DMS53 treated with DMSO at 0.1 percent for 48 hours (cell line): ENCODE data around the gene SLC35F4.

Experiments
- DNase-seq: peaks from one replicate; lab custom pipeline; 2025; ENCODE audit not compliant: unreplicated experiment; lab: John Stamatoyannopoulos, UW

The SLC35F4 gene

GRCh38 chr14:57641776-57642175 lies 224.1 kb downstream of the SLC35F4 start:
- no peak for DNase-seq

DNA sequence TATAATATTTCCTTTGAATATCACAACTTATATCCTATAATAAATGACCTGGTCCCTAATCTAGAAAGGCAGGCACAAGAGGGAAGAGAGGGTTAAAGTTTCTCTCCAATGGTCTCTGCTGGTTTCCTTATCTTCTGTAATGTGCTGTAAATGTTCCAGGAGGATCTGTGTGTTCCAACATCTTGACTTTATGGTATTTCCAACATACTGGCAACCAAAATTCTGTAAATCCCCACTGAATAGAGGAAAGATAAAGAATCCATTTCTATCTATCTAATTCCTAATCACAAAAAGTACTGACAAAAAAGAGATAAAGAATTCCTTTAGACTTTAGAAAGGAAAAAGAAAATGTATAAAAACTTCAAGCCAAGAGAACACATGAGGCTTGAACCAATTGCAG lies 225.9 kb downstream of the SLC35F4 start:
- no peak for DNase-seq

DNA sequence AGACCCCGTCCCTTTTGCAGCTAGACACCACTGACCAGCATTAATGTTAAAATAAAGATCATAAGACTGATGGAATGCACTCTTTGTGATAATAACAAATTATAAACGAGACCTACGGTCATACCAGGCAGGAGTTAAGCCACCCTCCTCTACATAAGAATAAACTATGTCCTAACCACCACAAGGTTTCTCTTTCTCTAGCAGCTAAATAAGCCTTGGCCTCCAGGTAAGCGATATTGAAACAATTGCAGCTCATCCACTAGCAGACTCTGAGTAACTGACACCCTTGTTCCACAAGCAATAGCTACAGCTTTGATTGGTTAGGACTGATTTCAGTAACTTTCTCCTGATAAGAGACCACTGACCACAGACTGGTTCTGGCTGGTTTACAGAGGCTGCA lies 228.0 kb downstream of the SLC35F4 start:
- no peak for DNase-seq

- no peak for DNase-seq
Measured at GRCh38 chr14:57634335-57634734, 231.6 kb downstream of the SLC35F4 start.

DNA sequence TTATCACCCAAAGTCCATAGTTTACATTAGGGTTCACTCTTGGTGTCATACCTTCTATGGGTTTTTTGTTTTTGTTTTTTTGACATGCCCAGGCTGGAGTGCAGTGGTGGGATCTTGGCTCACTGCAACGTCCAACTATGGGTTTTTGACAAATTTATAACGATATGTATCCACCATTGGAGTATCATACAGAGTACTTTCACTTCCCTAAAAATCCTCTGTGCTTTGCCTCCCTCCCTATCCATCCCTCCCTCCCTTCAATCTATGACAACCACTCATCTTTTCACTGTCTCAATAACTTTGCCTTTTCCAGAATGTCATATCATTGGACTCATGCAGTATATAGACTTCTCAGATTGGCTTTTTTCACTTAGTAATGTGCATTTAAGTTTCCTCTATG lies 233.2 kb downstream of the SLC35F4 start:
- no peak for DNase-seq

DNA sequence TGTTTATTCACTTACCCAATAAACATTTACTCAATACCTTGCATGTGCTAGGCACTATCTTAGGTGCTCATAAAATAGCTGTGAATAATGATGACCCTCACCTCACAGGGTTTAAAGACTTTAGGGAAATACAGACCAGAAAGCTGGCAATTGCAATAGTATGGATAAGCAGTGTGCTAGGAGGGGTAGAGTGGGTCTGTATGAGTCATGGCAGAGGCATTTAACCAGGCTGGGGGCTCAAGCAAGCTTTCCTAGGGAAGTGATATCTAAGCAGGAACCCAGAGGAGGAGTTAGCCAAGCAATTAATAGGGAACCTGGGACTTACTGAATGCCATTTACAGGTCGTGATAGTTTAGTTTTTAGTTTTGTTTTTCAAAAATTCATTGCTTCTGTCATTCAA lies 248.4 kb downstream of the SLC35F4 start:
- DNase-seq = no peak

GRCh38 chr14:57612946-57613345 lies 252.9 kb downstream of the SLC35F4 start:
- DNase-seq = no peak

GRCh38 chr14:57611555-57612075 lies 254.3 kb downstream of the SLC35F4 start:
- DNase-seq = no peak

DNA sequence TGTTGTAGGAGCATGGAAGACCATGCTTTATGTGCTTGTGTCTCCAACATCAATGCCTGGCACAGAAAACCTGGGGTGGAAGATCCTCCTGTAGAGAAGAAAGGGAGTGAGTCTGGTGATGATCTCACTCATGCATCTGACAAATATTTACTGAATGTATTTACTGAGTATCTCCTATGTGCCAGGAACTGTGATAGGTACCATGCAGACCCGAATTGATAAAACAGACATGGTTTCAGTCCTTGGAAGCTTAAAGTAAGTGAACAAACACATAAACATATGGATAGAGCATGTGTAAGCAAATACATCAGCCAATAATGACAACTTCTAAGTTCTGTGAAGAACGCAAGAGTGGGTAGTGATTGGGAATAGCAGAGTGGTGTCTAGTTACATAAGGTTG lies 255.3 kb downstream of the SLC35F4 start:
- DNase-seq = peak; percentile 38

DNA sequence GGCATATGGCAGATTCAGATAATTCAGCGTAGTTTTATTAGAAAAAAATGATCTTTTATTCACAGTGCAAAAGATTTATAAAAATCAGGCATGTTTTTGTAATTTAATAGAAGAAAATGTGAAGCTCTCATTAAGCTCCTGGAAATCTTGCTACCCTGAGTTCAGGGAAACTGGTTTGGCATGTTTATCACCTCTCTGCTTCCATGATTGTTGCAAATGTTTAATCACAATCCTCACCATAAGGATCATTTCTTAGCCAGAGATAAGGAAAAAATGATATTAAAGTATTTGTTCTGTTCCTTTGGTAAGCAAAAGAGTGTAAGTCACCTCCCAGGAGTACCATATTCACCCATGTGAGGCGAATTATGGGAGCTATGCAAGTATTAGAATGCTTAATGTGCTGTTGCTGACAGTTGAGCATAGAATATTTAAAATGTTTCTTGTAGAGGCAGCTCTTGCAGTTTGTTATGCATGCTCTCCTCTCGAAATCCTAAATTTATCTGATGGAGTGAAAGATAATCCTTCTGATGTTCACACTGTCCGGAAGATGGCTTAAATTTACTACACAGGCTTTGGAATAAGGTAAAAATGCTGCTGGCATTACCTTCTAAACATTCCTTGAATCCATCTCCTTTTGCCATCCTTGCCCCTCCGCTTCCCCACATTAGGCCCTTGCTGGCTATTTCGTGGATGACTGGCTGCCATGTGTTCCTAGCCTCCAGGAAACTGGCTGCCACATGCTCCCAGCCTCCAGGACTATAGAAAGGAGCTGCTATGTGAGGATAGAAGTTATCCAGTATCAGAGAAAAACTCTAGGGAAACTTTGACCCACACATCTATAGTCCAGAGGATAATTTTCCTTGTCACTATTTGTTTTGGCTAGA lies 256.5 kb downstream of the SLC35F4 start:
- no peak for DNase-seq

DNA sequence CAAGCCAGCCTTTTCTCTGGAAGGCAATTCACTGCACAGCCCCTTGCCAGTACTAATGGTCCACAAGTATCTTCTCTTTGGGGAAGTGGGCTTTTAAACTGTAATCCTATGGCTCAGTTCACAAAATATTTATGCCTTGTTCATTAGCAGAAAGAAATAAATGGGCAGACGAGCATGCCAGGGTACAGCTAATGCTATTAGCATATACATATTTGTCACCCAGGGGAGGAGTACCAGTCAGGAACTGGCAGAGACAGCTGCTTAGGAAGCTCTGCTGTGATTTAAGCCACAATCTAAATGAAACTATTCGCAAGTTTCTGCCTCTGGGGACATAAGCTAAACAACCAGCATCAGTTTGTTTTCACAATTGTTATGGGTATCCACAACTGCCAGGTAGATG lies 258.8 kb downstream of the SLC35F4 start:
- no peak for DNase-seq

DNA sequence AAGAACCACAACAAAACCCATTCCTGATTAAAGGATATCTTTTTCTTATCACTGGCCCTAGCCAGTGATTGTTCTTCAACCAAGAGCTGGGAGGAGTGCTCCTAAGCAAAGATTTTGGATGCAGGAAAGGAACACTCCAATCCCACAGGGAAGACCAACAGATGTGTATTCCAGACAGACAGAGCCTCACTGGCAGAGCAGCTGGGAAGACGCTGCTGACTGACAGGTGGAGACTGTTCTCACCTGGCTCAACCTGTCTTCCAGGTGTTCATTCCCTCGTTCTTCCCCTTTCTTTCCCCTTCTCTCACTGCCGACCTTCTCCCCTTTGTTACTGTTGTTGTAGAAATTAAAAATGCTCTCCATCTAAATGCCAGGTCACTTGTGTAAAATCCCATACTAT lies 282.5 kb downstream of the SLC35F4 start:
- DNase-seq = no peak

DNA sequence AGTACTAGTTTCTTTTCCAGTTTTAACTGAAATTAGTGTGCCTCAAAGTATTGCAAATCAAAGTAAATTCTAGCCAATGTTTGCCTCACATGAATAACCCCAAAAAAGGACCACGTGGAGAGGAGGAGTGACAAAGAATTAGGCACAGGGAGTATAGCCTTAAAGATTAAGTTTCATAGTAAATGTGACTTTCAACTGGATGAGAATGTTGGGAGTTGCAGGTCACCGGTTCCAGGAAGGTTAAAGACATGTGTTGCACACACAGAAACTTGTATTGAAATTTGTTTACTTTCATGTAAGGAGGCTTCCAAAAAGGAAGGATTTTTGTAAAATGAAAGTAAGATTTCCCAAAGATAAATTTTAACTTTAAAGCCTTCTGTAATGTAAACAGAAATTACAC lies 283.1 kb downstream of the SLC35F4 start:
- DNase-seq = no peak

- no peak for DNase-seq
Measured at GRCh38 chr14:57578801-57579200, 287.1 kb downstream of the SLC35F4 start.

DNA sequence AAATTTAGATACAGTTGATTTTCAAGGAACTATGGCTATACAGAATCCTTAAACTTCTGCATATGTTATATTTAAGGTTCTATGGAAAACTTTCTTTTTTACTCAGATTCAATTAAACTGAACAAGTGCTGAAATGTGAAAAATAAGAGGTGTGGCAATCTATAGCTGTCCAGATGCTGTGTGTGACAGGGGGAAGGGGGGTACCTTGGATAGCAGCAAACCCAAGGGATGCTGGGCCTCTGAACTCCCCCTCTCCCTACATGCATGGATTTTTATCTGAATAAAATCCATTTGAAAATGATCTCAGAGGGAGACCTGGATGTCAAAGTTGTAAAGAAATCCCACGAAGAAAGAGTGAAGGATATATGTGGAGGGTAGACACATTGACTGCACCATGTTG lies 289.4 kb downstream of the SLC35F4 start:
- no peak for DNase-seq

GRCh38 chr14:57575482-57575881 lies 290.4 kb downstream of the SLC35F4 start:
- DNase-seq = no peak

DNA sequence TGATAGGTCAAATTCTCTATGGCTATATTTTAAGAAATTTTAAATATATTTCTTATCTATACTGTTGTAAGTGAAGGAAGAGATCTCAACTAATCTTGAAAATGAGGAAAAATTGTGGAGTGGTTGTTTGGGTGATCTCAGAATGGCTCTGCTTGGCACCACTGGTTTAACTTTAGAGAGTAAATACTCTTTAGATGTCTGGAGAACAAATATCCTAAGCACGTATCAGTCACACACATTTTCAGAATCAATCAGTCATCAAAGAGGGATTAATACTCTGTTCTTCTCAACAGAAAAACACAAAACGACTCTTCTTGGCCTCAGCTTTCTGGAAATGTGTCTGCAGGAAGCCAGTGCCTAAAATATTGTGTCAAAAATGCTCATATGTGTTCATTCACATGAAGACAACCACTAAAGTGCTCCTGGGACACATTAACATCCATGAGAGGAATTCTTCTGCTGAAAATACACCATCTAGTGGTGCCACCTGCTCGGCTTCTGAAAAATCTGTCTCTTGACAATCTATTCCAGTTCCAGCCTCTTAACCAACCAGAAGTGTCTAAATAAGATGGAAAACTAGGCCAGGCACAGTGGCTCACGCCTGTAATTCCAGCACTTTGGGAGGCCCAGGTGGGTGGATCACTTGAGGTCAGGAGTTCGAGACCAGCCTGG lies 291.1 kb downstream of the SLC35F4 start:
- no peak for DNase-seq

DNA sequence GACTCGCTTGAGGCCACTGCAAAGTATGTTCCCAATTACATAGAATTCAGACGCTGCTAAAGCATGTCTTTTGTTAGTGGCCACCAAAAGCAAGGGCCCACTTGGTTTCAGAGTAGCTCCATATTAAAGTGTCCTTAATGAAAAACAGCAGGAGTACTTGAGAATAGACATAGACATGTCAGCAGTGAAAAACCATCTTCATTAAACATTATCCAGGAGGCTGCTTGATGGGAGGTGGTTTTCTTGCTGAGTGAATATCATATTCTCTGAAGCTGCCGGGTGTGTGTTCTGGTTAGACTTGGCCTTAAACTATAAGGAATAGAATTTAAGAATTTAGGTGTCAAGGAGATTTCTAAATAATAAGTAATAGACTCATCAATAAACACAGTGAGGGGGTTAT lies 292.7 kb downstream of the SLC35F4 start:
- no peak for DNase-seq

- no peak for DNase-seq
Measured at GRCh38 chr14:57568554-57568953, 297.3 kb downstream of the SLC35F4 start.

- DNase-seq = no peak
Measured at GRCh38 chr14:57567220-57567619, 298.7 kb downstream of the SLC35F4 start.

- DNase-seq = no peak
Measured at GRCh38 chr14:57560681-57561080, 305.2 kb downstream of the SLC35F4 start.

DNA sequence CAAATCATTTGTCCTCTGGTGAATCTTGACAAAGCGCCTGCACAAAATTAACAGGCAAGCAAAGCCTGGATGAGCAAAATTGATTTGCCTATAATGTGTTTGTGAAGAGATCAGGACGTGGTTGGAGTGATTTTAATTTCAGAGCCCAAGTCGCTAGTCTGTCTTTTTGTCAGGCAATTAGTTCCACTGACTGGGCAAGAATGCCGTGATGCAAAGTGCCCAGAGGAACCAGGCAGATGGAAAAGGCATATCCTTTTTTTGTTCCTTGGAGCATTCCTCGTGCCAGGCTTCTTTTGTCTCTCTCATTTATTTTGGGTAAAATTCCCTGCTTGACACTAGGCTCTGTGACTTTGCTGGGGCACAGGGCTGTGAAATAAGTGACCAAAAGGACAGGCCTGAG lies 306.3 kb downstream of the SLC35F4 start:
- no peak for DNase-seq
